GM18499 (cell line): ENCODE results near the gene C20orf204.

Source experiments
- ATAC-seq: cut with Tn5 transposase; IDR thresholded peaks from one replicate; pipeline ENCODE4 v1.9.1; 2021; ENCODE audit warnings: moderate number of reproducible peaks; ENCODE audit not compliant: insufficient read depth, unreplicated experiment

Gene C20orf204

DNA sequence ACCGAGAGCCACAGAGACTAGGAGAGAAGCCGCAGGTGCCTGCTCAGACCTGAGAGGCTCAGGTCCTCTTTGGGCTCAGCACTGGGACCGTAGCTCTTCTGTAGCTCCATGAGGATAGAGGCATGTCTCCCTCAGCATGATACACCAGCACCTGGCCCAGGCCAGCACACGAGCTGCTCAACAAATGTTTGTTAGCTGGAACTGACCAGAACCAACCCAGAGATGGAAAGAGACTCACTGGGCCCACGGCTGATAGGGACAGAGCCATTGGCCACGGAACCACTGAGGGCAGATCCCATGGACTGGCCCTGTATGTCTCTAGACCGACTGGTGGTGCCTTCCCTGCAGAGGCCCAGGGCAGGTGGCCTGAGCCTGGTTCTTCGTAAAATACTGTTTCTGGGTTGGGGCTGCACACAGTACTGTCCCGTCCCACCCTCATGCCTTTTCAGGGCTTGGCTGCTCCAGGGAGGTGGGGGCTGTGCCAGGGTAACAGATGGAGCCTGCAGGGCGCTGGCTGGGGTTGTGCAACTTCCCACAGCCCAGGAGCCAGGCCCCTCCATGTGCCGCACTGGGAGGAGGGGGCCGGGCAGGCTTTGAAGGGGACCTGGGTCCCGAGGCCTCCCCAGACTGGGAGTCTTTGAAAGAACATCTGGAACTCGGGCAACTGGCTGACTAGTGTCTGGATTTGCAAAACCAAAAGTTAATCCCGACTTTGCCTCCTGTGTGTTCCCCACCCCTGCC is 5.2 kb downstream of the C20orf204 start:
- ATAC-seq, result no peak

DNA sequence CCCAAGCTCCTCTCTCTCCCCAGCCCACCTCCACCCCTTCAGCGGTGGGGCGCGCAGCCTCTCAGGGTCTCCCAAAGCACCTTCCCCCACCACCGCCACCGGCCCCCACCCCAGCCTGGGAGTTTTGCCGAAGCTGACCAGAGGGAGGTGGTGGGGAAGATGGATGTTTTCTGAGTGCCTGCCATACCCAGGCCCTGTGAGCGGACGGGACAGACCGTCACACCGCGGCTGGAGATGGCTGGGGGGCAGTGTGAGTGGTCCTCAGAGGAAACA is 5.7 kb downstream of the C20orf204 start:
- ATAC-seq, result no peak

DNA sequence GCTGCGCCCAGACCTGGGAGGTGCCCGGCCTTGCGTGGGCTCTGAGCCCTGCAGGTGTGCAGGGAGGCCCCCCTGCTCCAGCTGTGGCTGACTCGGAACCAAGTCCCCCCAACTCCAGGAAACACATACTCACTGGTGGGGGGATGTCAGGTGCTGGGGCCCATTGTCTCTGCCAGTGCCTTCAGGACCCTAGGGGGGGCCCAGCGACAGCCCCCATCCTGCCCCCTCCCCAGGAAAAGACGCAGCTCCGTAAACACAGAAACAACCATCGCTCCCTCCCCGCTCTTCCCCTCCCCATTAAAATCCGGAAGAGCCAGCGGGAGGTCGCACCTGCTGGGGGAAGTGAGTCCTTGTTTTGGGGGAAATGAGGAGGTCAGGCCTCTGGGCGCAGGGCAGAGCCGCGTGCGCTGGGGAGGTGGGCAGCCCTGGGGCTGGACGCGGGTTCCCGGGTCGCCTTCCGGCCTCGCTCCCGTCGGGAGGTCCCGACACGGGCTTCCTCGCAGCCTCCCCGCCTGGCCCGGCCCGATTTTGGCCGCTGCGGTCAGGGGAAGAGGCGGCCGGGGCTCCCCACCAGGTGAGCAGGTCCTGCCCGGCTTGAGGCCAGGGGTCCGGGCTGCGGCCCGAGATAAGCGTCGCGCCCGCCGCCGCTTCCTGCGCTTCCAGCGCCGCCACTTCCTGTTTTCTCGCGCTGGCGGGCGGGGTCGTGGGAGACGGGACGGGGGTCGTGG is 6.2 kb downstream of the C20orf204 start:
- ATAC-seq, result no peak

DNA sequence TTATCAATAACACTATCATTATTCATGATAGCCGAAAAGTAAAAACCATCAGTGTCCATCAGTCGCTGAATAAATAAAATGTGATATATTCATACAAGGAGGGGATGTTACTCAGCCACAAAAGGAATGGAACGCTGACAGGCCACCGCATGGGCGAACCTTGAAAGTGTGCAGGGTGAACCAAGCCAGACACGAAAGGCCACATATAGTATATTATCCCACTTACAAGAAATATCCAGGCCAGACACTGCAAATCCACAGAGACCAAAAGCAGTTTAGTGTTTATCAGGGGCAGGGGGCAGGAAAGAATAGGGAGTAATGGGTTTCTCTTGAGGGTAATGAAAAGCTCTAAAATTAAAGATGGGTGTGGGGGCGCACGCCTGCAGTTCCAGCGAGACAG is 7.8 kb downstream of the C20orf204 start:
- no peak for ATAC-seq

DNA sequence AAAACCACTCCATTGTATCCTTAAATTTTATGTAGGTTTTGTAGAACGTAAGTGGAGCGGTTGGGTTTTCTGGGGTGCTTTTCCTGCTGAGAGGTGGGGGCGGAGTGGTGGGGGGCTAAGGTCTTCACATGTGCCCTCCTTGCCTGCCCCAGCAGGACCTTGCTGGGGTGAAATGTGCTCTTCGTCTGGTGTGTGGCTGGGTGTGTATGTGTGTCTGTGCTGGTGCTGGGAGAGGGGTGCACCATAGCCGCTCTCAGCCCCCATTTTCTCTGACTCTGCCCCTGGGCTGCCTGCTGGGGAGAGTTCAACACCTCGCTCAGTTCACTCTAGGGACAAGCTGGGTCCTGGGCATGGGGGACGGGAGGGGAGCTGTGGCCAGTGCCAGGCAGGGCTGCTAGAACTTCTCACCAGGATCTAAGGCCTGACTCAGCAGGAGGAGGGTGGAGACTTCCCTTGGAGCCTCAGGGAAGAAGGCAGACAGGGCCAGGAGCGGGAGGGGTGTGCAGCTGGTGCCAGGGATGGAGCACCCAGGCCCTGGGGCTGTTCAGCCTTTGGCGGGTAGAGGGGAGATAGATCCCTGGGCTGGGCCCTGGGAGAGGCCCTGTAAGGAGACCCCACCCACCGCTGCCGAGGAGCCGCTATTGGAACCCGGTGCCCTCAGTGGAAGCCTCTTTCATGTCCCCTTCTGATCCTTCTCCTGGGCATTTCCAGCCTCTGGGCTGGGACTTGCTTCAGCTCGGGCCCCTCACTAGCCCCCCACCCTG is 8.7 kb downstream of the C20orf204 start:
- ATAC-seq, result no peak

DNA sequence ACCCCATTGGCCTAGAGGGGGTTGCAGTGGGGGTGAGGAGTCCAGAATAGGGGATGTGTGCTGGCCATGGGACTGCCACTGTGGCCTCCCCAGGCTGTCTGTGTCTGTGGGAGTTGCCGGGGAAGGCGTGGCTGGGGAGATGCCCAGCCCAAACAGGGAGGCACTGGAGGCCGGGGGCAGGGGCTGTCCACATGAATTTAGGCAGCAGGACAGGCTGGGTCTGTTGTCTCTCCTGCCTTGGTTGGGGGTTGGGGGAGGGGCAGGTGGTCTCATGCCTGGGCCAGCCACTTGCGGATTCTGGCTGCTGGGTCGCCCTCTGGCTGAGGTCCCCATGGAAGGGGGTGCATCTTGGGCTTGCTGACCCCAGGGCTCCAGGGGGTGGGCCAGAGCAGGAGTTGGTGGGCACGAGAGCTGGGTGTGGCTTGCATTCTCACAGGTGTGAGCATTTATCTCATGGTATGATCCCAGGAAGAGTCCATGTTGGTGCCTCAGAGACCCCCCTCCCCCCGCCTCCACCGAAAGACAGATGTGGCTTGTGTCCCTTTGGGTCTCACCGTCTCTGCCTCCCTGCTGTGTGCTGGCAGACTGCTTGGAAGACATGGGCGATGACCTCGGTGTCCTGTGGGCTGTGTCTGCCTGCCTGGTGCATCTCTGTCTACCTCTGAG is 9.5 kb downstream of the C20orf204 start:
- ATAC-seq, result no peak

DNA sequence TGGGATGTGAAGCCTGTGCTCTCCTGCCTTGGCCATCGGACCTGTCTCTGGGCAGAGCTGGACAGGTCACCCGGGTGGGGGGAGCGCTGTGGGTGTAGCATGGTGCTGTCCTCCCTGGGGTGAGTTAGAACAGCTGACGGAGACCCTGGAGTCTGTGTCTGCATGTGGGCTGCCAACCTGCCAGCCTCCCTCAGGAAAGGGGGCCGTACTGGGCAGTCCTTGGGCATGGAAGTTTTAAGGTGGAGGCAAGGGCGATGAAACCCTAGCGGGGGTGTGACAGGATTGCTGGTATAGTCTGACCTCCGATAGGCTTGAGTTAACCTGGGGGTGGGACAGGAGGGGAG is 11.0 kb downstream of the C20orf204 start:
- ATAC-seq, result no peak

DNA sequence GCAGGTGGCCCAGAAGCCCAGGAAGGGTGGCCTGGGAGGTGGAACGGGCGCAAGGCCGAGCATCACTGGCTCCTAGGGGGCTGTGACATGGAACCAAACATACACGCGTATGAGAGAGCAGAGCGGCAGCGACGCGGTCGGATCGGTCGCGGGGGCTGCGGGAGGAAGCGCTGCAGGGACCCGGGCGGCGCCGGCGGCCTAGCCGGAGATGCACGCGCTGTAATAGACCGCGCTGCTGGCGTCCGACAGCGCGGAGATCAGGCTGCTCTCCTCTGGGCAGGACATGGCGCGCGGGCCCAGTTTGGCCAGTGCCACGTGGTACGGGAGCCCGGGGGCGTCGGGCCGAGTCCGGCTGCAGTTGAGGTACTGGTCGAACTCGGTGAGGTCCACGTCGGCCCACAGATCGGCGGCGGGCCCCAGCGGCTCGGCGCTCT is 12.0 kb downstream of the C20orf204 start:
- no peak for ATAC-seq

DNA sequence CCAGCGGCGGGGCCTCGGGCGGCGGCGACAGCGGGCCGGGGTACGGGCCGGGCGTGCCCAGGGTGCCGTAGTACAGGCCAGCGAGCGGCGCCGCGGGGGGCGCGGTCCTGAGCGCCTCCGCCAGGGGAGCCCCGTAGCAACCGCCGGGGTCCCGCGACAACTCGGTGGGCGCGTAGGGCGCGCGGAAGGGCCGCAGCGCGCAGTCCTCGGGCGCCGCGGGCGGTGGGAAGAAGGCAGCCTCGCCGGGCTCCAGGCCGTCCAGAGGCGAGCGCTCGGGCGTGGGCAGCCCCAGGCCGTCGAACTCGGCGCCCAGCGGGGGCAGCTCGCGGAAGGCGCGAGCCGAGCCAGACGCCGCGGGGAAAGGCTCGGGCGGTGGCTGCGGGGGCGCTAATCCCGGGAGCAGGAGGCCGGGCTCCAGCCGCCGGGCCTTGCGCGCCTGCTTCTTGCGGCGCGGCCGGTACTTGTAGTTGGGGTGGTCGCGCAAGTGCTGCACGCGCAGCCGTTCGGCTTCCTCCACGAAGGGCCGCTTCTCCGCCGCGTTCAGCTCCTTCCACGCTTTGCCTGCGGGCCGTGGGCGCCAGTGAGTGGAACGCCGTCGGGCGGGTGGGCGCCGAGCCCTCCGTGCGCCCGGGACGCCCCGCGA is 12.5 kb downstream of the C20orf204 start:
- no peak for ATAC-seq

DNA sequence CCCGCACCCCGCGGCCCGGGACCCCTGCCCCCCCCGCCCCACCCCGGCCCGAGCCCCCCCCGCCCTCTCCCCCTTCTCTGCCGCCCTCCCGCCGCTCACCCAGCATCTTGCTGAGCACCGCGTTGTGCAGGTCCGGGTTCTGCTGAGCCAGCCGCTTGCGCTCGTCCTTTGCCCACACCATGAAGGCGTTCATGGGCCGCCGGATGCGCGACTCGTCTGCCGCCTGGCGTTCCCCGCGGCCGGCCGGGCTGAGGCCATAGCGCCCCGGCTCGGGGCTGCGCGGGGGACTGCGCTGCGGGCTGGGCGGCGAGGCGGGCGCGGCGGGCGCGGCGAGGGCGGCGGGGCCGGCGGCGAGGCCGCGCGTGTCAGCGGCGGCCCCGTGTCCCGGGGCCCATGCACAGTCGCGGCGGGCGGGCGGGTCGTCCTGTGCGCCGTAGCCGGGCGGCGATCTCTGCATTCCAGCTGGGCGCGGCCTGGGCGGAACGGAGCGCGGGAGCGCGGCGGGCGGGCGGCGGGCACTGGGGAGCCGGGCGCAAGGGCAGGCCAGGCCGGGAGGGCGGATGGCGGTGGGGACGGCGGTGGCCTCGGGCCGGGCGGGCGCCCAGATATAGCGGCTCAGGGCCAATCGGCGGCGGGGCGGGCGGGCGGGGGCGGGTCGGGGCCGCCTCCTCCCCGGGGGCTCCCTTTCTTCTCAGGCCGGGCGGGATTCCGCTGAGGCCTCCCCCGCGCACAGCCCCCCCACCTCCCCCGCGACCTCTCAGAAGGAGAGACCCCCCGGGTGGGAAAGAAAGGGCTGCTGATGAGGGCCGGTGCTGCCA is 13.3 kb downstream of the C20orf204 start, which contains the start of gene SOX18:
TSS of gene SOX18 (minus strand) at position 580 of the 818 bp plus-strand sequence. CDS start at position 457, 123 bp downstream.
- no peak for ATAC-seq

DNA sequence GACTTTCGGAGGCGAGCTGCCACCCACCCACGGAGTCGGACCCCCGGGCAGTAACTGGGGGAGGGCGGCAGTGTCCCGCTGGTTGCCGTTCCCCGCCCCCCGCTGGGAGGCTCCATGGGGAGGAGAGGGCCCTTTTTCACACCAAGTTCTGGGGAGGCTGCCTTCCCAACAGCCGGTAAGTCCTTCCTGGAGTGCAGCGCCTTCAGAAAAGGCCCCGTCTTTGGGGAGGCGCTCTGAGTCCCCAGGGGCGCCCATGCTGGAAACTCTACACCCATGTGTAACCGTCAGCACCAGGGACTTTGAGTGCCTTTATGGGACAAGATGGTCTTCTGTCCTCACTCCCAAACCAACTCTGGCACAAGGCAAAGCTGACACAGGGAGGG is 13.9 kb downstream of the C20orf204 start:
- ATAC-seq, result no peak

DNA sequence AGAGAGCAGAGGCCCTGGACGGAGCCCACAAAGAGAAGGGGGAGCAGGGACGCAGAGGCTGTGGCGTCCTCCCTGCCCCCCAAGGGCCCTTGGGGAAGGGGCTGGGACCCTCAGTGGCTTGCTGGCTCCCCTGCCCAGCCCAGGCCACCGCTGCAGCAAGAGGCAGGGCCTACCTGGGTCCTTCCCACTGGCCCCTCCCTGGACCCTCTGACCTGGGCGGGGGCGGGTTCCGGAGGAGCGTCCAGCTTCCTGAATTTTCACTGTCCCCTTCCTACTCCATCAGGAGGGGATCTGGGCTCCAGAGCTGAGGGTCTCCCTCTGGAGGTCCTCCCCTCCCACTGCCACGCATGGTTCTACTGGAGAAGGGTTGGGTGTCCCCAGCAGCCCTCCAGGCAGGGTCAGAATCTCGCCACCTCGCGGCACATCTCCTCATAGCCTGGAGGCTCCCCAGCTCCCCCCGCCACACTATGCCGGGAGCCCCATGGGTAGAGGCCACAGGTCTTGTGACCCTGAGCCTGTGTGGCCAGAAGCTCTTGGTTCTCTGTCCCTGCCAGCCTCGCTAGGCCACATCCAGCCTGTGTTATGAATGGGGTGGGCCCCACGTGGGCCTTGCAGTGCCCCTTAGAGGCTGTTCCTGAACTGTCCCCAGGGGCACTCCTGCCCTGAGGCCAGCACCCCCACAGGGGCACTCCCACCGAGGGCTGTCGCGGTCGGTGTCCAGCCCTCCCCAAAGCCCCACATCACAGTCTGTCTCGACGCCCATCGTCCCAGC is 14.5 kb downstream of the C20orf204 start:
- no peak for ATAC-seq

DNA sequence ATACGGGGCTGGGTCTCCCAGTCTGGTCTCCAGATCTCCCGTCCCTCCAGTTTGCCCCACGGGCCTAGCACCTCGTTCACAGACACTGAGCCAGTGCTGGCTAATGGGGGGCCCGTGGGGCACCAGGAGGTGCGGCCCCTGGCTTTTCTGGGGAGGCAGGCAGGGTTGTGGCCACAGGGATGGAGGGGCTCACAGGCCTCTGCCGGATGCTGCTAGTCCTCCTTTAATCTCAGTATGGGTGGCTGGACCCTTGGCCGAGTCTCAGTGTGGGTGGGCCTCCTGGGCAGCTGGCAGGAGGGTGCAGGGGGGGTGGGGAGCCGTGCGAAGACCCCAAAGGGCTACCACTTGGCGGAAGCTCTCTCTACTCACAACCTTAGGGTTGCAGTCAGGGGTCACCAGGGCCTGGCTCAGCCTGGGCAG is 15.1 kb downstream of the C20orf204 start:
- no peak for ATAC-seq

DNA sequence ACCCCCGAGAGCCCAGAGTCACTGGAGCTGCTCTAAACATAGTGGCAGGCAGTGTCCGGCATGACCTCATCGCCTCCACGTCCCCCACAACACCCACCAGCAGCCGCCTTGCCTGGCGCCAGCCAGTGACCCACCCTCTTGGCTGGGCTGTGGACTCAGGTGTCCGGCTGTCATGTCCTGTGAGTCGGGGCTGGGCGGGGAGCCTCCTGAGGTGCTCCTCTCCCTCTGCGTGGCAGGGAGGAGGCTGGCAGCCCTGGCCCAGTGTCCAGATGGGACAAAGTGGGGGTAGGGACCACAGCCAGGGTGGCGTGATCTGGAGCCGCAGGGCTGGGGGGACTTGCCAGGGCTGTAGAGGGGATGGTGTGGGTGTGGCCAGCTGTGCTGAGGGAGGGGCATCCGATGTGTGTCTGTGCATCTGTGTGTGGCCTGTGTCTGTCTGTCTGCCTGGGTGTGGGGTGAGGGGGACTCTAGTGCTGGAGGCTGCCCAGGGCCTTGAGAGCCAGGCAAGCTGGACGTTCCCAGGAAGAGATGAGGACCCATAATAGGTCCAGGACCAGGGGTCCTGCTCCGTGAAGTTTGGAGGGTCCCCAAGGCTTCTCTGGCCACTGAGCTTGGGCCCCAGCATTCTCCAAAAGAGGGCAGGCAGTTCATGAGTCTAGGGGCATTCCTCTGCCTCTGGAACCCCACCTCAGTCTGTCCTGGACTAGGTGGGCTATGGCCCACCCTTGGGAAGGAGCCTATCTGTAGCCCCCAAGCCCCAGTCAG is 15.8 kb downstream of the C20orf204 start:
- no peak for ATAC-seq

DNA sequence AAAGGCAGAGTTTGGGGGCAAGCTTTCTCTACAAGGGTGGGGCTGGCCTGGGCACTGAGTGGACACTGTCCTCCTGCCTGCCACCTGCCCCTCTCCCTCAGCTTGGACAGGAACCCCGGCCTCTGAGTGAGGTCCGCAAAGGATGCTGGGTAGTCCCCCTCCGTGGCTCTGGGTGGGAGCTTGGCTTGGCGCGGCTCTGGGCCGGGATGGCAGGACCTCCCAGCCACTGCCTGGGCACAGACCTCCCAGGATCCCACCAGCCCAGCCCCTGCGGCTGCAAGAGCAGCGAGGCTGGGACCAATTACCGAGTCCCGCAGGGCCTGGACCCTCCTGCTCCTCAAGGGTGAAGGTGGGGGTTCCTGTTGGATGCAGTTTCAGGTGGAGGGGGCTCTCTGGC is 16.3 kb downstream of the C20orf204 start:
- ATAC-seq, result no peak

DNA sequence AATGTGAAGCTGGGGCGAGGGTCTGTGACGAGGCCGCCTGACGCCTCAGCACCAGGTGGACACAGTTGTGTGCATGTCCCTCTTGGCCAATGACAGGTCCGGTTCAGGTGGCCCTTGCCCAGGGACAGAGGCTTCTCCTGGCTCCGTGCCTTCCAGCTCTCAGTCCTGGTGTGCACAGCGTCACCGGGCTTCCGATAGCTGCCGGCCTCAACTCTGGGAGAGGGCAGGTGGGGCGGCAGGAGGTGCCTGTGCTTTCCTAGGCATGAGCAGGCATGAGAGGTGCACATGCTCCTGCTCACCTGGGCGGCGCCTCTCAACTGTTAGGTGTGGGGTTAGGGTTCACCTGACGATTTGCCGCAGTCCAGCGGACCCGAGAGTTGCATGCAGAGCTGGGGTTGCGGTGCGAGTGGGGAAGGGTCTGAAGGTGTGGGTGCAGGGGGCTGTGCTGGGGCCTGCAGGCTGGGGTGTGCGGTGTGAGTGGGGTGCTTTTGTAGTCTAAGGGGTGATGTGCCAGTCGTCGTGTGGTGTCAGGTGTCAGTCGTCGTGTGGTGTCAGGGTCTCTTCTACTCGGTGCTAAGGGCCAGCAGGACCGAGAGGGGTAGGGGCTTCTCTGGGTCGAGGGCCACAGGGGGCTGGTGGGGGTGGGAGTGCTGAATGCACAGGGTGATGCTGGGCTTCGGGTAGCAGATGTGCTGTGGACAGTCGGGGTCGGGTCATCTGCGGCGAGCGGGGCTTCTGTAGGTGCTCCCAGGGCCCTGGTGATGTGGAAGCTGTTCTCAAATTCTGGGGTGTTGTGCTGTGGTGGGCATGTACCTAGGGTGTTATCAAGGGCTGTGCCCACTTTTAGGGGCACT is 17.2 kb downstream of the C20orf204 start:
- no peak for ATAC-seq
